GM08714 (cell line): ENCODE data around the gene ADCY2.
"Not testable (repeated sequence)": the region's sequence is repeated elsewhere in the genome, so short reads cannot be mapped to it uniquely, and the experiment has no call there.

Experiments
- H3K4me3 ChIP-seq: fragments of 200-500 bp; sonication (Bioruptor generic); 2 replicates; pipeline ENCODE4 v1.5.1; 2014; ENCODE audit warnings: mild to moderate bottlenecking, low read length, inconsistent platforms
- ZNF274 ChIP-seq: IDR thresholded peaks from 2 replicates; pipeline ENCODE4 v1.6.1; 2012; ENCODE audit warnings: mild to moderate bottlenecking, low read depth, low read length

Gene ADCY2

GRCh38 chr5:7415123-7415522 lies 19.2 kb downstream of the ADCY2 start:
- no peak for TF ChIP-seq ZNF274
- no peak overlapping the region for H3K4me3 ChIP-seq

DNA sequence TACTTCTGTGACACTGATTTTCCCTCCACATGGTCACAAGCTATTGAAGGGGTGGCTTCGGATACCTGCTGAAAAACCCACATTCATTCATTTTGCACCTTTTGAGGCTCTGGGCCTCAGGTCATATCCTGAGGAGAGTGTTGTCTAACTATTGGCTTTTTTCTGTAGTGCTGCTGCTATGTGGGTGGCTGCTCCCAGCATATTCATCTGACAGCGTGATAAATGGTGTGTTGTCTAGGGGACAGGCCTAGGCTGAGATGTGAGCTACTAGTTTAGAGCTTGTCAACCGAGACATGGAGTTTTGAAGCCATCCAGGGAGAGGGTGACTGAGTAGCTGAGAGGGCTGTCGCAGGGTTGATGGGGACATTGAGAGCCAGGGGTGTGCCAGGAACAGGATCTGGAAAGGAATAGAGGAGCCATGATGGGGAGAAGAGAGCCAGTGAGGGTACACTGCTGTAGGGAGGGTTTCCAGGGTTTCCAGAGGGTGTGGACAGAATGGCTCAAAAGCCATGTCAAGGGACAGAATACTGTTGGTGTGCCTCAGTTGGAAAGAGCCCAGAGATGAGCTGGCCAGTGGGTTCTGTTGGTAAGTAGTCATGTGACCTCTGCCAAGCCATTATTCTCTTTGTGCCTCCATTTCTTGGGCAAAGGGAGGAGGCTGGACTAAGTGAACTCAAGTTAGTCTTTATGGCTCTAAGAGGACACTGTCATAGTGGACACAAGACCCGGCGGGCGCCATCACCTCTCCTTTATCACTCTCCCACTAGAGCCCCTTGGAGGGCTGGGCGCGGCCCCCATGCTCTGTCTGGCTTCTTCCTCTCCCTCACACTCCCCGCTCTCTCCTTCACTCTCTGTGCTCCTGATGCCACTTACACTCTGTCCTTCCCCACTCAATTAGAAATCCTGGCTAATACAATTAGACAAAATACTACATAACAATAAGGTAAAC lies 19.9 kb downstream of the ADCY2 start:
- H3K4me3 ChIP-seq: no peak overlapping the region
- no peak for TF ChIP-seq ZNF274

- no peak for TF ChIP-seq ZNF274
Measured at GRCh38 chr5:7418276-7418675, 22.3 kb downstream of the ADCY2 start.

GRCh38 chr5:7419367-7419766 lies 23.4 kb downstream of the ADCY2 start:
- no peak for TF ChIP-seq ZNF274
- H3K4me3 ChIP-seq: no peak overlapping the region

More at GRCh38 chr5:7418276-7418675, 22.3 kb downstream of the ADCY2 start:
- no peak overlapping the region for H3K4me3 ChIP-seq

DNA sequence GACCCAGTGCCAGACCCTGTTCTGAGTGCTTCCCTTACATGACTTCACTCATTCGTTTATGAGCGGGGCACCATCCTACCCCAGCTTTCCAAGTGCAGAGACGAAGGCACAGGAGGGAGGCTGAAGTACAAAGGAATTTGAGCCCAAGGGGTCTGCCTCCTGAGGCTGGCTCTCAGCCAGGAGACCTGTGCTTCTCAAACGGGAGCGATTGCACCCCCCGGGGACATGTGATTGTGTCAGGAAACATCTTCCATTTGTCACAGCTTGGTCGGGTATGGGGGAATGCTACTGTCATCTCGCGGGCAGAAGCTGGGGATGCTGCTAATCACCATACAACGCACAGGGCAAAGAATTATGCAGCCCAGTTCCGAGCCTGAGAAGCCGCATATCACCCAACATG lies 23.9 kb downstream of the ADCY2 start:
- no peak overlapping the region for H3K4me3 ChIP-seq
- no peak for TF ChIP-seq ZNF274

DNA sequence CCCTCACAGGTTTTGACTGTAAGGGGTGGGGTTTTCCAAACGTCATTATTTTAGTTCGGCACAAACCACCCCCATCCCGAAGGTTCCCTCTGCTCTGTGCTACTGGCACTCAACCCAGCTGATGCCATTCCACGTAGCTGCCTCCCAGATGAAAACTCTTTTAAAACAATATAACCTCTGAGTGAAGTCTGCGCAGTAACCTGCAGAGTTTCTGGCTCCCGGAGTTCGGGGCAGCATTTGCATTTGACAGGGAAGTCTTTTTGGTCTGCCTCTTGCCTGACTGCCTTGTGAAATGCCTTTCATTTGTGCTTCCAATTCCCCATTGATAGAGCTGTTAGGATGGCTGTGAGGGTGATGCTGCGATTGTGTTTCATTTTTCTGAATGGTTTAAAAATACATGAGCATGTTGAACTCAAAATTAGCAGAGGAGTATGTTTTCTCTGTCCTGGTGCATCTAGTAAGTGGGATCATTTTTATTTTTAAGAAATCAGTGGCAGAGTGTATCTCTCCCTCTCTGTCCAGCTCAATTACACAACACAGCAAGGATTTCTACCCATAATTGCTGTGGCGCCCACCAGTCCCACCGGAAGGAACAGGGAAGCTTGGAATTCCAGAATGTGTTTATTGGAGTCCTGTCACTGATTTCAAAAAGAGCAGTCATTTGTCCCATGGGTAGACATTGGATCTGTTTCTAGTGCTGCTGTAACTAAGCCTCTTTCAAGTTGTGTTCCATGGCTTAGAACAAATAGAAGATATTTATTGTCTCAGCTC lies 24.8 kb downstream of the ADCY2 start:
- TF ChIP-seq ZNF274: no peak
- no peak overlapping the region for H3K4me3 ChIP-seq

GRCh38 chr5:7422316-7423106 lies 26.6 kb downstream of the ADCY2 start:
- no peak for TF ChIP-seq ZNF274
- H3K4me3 ChIP-seq: no peak overlapping the region

DNA sequence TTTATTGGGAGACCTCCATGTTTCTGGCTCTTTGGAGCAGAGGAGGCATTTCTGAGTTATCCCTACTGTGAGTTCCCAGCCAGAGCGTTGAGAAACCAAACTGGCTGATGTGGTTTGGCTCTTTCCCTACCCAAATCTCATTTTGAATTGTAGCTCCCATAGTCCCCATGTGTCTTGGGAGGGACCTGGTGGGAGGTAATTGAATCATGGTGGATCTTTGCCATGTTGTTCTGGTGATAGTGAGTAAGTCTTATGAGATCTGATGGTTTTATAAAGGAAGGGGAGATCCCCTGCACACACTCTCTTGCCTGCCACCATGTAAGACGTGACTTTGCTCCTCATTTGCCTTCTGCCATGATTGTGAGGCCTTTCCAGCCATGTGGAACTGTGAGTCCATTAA lies 27.3 kb downstream of the ADCY2 start:
- H3K4me3 ChIP-seq: not testable (repeated sequence)

- H3K4me3 ChIP-seq: no peak overlapping the region
- no peak for TF ChIP-seq ZNF274
Measured at GRCh38 chr5:7425830-7426229, 29.9 kb downstream of the ADCY2 start.

DNA sequence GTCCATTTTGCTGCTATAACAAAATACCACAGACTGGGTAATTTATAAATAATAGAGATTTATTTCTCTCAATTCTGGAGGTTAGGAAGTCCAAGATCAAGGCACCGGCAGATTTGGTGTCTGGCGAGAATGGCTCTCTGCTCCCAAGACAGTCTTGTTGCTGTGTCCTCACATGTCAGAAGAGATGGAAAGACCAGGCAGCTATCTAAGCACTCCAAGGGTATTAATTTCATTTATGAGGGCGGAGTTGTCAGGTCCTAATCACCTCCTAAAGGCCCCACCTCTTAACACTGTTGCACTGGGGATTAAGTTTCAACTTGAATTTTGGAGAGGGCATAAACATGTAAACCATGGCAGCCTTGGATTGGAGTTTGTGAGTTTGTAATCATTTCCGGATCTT lies 30.3 kb downstream of the ADCY2 start:
- no peak for TF ChIP-seq ZNF274
- H3K4me3 ChIP-seq: no peak overlapping the region

GRCh38 chr5:7434914-7435313 lies 39.0 kb downstream of the ADCY2 start:
- no peak for TF ChIP-seq ZNF274
- no peak overlapping the region for H3K4me3 ChIP-seq

- TF ChIP-seq ZNF274: no peak
- no peak overlapping the region for H3K4me3 ChIP-seq
Measured at GRCh38 chr5:7435503-7435902, 39.6 kb downstream of the ADCY2 start.

GRCh38 chr5:7436521-7436920 lies 40.6 kb downstream of the ADCY2 start:
- no peak overlapping the region for H3K4me3 ChIP-seq
- no peak for TF ChIP-seq ZNF274

GRCh38 chr5:7437836-7438235 lies 41.9 kb downstream of the ADCY2 start:
- no peak overlapping the region for H3K4me3 ChIP-seq
- no peak for TF ChIP-seq ZNF274
